Subcutaneous abdominal adipose tissue (tissue), 5 donors: ENCODE results near the gene SNX27.

ENCODE experiments used
- H3K27ac ChIP-seq: one replicate; pipeline ENCODE4 v1.7.0; 2013; ENCODE audit warnings: low read depth, mild to moderate bottlenecking, inconsistent platforms, low read length, moderate library complexity
- H3K27me3 ChIP-seq, 5 donors: one replicate each; pipeline ENCODE4 v1.7.0; 2013; ENCODE audit warnings: low read length in 5 of 5, inconsistent platforms in 1 of 5; ENCODE audit not compliant: control insufficient read depth in 5 of 5, insufficient read depth in 4 of 5
- H3K36me3 ChIP-seq, 5 donors: one replicate each; pipeline ENCODE4 v1.7.0; 2013; ENCODE audit warnings: low read length in 5 of 5; ENCODE audit not compliant: control insufficient read depth in 5 of 5, insufficient read depth in 5 of 5
- H3K4me1 ChIP-seq, 5 donors: one replicate each; pipeline ENCODE4 v1.7.0; 2013; ENCODE audit warnings: low read length in 5 of 5, mild to moderate bottlenecking in 3 of 5, moderate library complexity in 1 of 5; ENCODE audit not compliant: control insufficient read depth in 5 of 5, insufficient read depth in 5 of 5
- H3K4me3 ChIP-seq, 5 donors: one replicate each; pipeline ENCODE4 v1.7.0; 2013; ENCODE audit warnings: low read length in 5 of 5, low read depth in 1 of 5
- H3K9ac ChIP-seq, 5 donors: one replicate each; pipeline ENCODE4 v1.7.0; 2013; ENCODE audit warnings: low read length in 5 of 5, mild to moderate bottlenecking in 4 of 5, moderate library complexity in 3 of 5
- H3K9me3 ChIP-seq, 5 donors: one replicate each; pipeline ENCODE4 v1.7.0; 2013; ENCODE audit warnings: low read length in 5 of 5; ENCODE audit not compliant: control insufficient read depth in 5 of 5
- donor health status: healthy.
- donor health status: healthy.
- donor health status: healthy.
- donor health status: healthy.
- donor health status: healthy.

SNX27 gene

GRCh38 chr1:151706464-151707415 lies 94.9 kb downstream of the SNX27 start:
- no peak overlapping the region for H3K27ac ChIP-seq
- no peaks in the 10 kb centered on the region for H3K4me1 ChIP-seq
- H3K9me3 ChIP-seq: no peaks in the 10 kb centered on the region
- peaks cover 2 to 11% (median 9%) of the 10 kb centered on the region in 5 donors for H3K27me3 ChIP-seq
- peaks cover 0 to 4% (median under 1%) of the 10 kb centered on the region in 5 donors for H3K36me3 ChIP-seq
- H3K9ac ChIP-seq: no peak overlapping the region
- no peak overlapping the region for H3K4me3 ChIP-seq

DNA sequence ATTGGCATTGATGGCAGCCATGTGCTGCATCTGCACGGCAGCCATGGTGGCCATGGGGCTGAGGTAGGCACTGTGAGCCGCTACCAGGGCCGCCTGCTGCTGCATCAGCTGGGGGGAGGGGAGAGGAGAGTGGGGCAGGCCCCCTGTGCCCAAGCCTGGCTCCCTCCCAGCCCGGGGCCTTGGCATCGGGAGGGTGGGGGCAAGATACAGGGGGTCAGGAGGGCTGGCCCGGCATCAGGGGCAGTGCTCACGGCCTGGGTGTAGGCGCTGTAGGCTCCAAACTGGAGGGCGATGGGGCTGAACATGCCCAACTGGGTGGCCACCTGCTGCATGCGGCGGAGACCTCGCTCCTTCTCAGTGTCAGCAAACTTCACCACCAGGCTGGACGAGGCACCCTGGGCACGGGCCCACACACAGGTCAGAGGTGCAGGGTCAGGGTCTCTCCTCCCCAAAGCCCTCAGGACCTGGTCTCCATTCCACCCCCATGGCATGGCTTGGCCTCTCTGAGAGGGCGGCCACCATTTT lies 95.8 kb downstream of the SNX27 start:
- Histone ChIP-seq H3K27ac (no peak overlapping the region), H3K27me3 (peaks cover 3 to 18% (median 9%) of the 10 kb centered on the region in 5 donors), H3K9me3 (no peaks in the 10 kb centered on the region), H3K4me3 (no peak overlapping the region), H3K9ac (no peak overlapping the region), H3K4me1 (no peaks in the 10 kb centered on the region), H3K36me3 (no peaks in the 10 kb centered on the region)

- Histone ChIP-seq H3K4me3 (no peak overlapping the region), H3K9ac (no peak overlapping the region), H3K27ac (no peak overlapping the region), H3K9me3 (no peaks in the 10 kb centered on the region), H3K36me3 (no peaks in the 10 kb centered on the region), H3K4me1 (no peaks in the 10 kb centered on the region), H3K27me3 (peaks cover 9 to 22% (median 16%) of the 10 kb centered on the region in 5 donors)
Measured at GRCh38 chr1:151708891-151709290, 97.0 kb downstream of the SNX27 start.

DNA sequence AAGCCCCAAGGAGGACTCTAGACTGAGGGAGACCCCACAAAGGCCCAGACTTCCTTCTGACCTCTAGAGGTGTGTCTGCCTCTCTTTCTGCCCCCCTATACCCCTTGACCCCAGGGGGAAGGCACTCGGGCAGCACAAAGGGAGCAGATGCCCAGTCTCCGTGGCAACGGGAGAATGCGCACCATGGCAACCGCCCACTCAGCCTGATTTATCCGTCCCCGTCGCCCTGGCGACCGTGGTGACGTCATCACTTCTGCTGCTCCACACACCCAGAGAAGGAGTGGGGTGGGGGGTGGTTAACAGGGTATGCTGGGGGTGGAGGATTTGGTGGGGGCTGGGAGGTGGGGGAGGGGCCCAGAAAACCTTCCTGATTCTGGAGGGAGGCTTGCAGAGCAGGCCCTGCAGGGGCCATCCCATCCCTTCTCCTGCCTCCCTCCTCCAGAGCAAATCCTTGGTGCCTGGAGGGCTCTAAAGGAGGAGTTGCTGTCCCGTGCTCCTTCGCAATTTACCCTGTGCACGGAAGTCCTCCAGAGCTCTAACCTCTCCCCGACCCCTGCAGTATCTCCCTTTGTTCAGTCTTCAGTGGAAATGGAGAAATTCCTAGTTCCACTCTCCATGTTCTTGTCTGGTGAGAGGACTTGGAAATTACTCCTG lies 98.5 kb downstream of the SNX27 start:
- no peaks in the 10 kb centered on the region for H3K9me3 ChIP-seq
- no peaks in the 10 kb centered on the region for H3K4me1 ChIP-seq
- no peak overlapping the region for H3K27ac ChIP-seq
- H3K4me3 ChIP-seq: no peak overlapping the region
- H3K27me3 ChIP-seq: peaks cover 10 to 35% (median 23%) of the 10 kb centered on the region in 5 donors
- no peaks in the 10 kb centered on the region for H3K36me3 ChIP-seq
- H3K9ac ChIP-seq: no peak overlapping the region

DNA sequence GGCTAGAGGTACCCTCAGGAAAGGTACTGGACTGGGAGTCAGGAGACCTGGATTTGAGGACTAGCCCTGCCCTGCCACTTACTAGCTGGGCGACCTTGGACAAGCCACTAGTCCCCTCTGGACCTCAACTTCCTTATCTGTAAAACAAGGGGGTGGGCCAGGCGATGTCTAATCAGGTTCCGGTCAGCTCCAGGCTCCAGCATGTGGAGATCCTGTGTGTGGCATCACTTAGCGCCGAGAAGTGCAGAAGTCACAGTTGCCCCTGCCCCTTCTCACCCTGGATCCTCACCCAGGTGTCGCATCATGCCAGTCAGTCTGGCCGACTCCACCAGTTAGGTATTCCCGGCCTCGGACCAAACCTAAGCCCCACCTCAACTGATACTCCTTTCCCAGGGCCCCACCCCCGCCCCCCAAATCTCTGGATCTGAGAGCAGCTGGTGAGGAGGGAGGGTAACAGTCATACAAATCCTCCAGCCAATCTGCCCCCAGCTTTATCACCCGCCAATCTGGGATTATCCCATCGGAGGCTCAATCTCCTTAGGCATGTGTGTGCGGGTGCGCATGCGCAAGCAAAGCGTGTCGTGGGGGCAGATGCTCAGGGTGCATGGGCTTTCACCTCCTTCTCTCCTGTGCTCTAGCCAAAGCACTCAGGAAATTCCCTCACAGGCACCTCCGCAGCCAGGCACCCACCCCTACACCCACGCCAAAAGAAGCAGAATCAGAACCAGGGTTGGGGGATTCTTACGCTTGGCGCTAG lies 99.4 kb downstream of the SNX27 start:
- Histone ChIP-seq H3K36me3 (no peaks in the 10 kb centered on the region), H3K9me3 (no peaks in the 10 kb centered on the region), H3K9ac (no peak overlapping the region), H3K4me1 (no peaks in the 10 kb centered on the region), H3K4me3 (no peak overlapping the region), H3K27ac (no peak overlapping the region), H3K27me3 (peaks cover 18 to 40% (median 31%) of the 10 kb centered on the region in 5 donors)

- Histone ChIP-seq H3K9ac (no peak overlapping the region), H3K4me1 (peaks cover 0 to 3% (median 0%) of the 10 kb centered on the region in 5 donors), H3K36me3 (no peaks in the 10 kb centered on the region), H3K27me3 (peaks cover 20 to 45% (median 36%) of the 10 kb centered on the region in 5 donors), H3K9me3 (no peaks in the 10 kb centered on the region), H3K27ac (no peak overlapping the region), H3K4me3 (no peak overlapping the region)
Measured at GRCh38 chr1:151711951-151712350, 100.1 kb downstream of the SNX27 start.

DNA sequence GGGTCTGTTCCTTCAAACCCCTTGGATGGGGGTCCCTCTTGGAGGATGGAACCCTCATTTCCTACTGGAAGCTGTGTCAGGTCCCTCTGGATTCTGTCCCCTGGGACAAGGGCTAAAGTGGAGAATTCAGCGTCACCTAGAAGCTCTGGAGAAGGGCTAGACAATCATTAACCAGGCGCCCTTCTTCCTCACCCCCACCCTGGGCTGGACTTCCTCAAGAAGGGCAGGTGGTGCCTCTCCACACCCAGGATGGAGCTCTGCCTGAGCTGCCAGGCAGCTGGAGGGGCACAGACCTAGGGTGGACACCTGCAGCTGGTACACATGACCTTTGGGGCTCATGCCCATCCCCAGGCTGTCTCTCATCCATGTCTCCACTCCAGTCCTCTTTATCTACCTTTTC lies 101.2 kb downstream of the SNX27 start:
- no peak overlapping the region for H3K4me3 ChIP-seq
- H3K4me1 ChIP-seq: peaks cover 0 to 8% (median 3%) of the 10 kb centered on the region in 5 donors
- H3K9ac ChIP-seq: no peak overlapping the region
- H3K27me3 ChIP-seq: peaks cover 28 to 54% (median 41%) of the 10 kb centered on the region in 5 donors
- H3K9me3 ChIP-seq: no peaks in the 10 kb centered on the region
- no peaks in the 10 kb centered on the region for H3K36me3 ChIP-seq
- H3K27ac ChIP-seq: no peak overlapping the region

- Histone ChIP-seq H3K27me3 (peaks cover 31 to 56% (median 49%) of the 10 kb centered on the region in 5 donors), H3K27ac (no peak overlapping the region), H3K9ac (no peak overlapping the region), H3K36me3 (no peaks in the 10 kb centered on the region), H3K4me3 (no peak overlapping the region), H3K4me1 (peaks cover 0 to 8% (median 3%) of the 10 kb centered on the region in 5 donors), H3K9me3 (no peaks in the 10 kb centered on the region)
Measured at GRCh38 chr1:151713874-151714273, 102.0 kb downstream of the SNX27 start.

GRCh38 chr1:151714820-151715725 lies 103.2 kb downstream of the SNX27 start:
- Histone ChIP-seq H3K9ac (no peak overlapping the region), H3K4me1 (peaks cover 0 to 8% (median 3%) of the 10 kb centered on the region in 5 donors), H3K36me3 (no peaks in the 10 kb centered on the region), H3K27ac (no peak overlapping the region), H3K4me3 (no peak overlapping the region), H3K27me3 (peaks cover 26 to 52% (median 45%) of the 10 kb centered on the region in 5 donors), H3K9me3 (no peaks in the 10 kb centered on the region)
